GM12801 (cell line): ENCODE results near the gene KCNK13.

ENCODE experiments used
- CTCF ChIP-seq: IDR thresholded peaks from one replicate; pipeline ENCODE4 v1.5.1; 2011; ENCODE audit warnings: control low read depth; ENCODE audit not compliant: insufficient read length; ENCODE audit errors: extremely low read depth

The KCNK13 gene

GRCh38 chr14:90053044-90053443 lies 8.8 kb upstream of the KCNK13 start:
- no peak for TF ChIP-seq CTCF

GRCh38 chr14:90054803-90055202 lies 7.0 kb upstream of the KCNK13 start:
- TF ChIP-seq CTCF, result no peak

GRCh38 chr14:90056826-90057225 lies 5.0 kb upstream of the KCNK13 start:
- TF ChIP-seq CTCF, result no peak

- no peak for TF ChIP-seq CTCF
Observed at GRCh38 chr14:90058876-90059458, 2.8 kb upstream of the KCNK13 start.

GRCh38 chr14:90060312-90060964 lies 1.4 kb upstream of the KCNK13 start:
- no peak for TF ChIP-seq CTCF

- no peak for TF ChIP-seq CTCF
Observed at GRCh38 chr14:90060965-90061684, 669 bp upstream of the KCNK13 start.

- no peak for TF ChIP-seq CTCF
Observed at GRCh38 chr14:90062127-90062794, 467 bp downstream of the KCNK13 start.
